Right atrium auricular region (tissue), 2 donors: ENCODE measurements around the gene TXNIP. TPM values are rescaled to one million over a fixed set of nuclear protein-coding genes. Genes with fewer than 3 reads are reported as not detected.
A peak's percentile ranks its signal among the peaks of the same experiment; 100 is the strongest.

ENCODE experiments used
- DNase-seq: peaks from one replicate; pipeline ENCODE4 v3.0.0-alpha.2; 2019; ENCODE audit warnings: low spot score
- H3K27ac ChIP-seq, 2 donors: fragments of 200-600 bp; sonication (generic); 1 replicate in 1 of 2; 2 replicates in 1 of 2; pipeline ENCODE4 v1.5.1; 2016 to 2019
- H3K27me3 ChIP-seq, 2 donors: fragments of 200-600 bp; sonication (generic); one replicate each; pipeline versions ENCODE4 v1.5.1 to v1.6.0; 2017 to 2019
- H3K36me3 ChIP-seq: fragments of 200-600 bp; sonication (generic); one replicate; pipeline ENCODE4 v1.5.1; 2016
- H3K4me1 ChIP-seq, 2 donors: fragments of 200-600 bp; sonication (generic); one replicate each; pipeline versions ENCODE4 v1.5.1 to v1.6.0; 2017 to 2019
- H3K4me3 ChIP-seq, 2 donors: fragments of 200-600 bp; sonication (generic); 1 replicate in 1 of 2; 2 replicates in 1 of 2; pipeline ENCODE4 v1.5.1; 2017 to 2019; ENCODE audit warnings: mild to moderate bottlenecking in 1 of 2, moderate library complexity in 1 of 2
- H3K9me3 ChIP-seq, 2 donors: fragments of 200-600 bp; sonication (generic); one replicate each; pipeline ENCODE4 v1.5.1; 2019
- total RNA-seq, 2 donors: library from RNA; depleted of rRNA; stranded (reverse); fragments of >200 nt; gene quantifications; one replicate each; pipeline ENCODE4 v1.1.0, GENCODE V29; 2016
- TF ChIP-seq, protein P1 (sequence below), 2 donors: fragments of 200-600 bp; sonication (generic); IDR thresholded peaks; one replicate each; pipeline ENCODE4 v1.5.1; 2019; ENCODE audit warnings: antibody characterized with exemption in 2 of 2

TXNIP gene
- total RNA-seq, 2 donors from 2014 or later, result 898 to 1,186 TPM

DNA sequence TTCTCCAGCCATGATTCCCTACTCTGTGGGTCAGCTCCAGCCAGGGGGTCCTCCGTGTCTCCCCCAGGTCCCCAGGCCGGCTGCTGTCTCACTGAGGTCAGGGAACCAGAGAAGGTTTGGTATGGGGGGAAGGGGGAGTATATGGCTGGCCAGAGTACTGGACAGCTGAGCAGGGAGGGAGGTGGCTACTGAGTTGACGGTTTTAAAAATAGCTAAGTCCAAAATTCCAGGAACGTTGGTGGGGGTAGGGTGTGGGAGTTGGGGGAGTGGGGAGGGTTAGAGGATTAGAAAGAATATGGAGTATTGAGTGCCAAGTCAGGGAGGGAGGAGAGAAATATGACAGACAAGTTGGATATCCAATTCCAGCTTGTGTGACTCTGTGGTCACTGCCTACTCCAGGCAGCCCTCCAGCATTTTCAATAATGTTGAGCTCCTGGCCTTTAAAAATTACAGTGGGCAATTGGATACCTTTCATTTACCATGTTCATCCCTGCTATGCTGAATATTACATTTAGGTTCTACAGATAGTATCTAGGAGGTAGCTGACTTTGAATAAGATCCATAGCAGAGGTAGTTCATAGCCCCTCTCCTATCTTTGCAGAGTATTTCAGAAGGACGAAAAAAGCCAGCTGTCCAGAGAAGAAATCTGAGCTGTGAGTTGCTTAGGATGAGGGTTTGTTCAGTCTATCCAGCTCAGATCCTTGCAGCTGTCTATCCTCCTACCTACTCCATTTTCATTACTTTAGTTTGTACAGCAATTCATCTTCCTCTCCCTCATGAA is 25.4 kb upstream of the TXNIP start, which contains the start of gene HJV:
TSS of gene HJV (minus strand) at position 114 of the 781 bp plus-strand sequence. CDS start 1,504 bp downstream, outside the sequence.
- no peaks in the 10 kb centered on the region for H3K27me3 ChIP-seq
- peak within 1 kb of the TSS; percentile 72 to 90 for H3K27ac ChIP-seq
- peak within 1 kb of the TSS; percentile 36 to 46 for H3K4me3 ChIP-seq
- no peaks in the 10 kb centered on the region for H3K36me3 ChIP-seq
- peaks cover 0 to 11% of the 10 kb centered on the region in 2 donors for H3K4me1 ChIP-seq
- H3K9me3 ChIP-seq, result no peaks in the 10 kb centered on the region
- TF ChIP-seq, protein P1, sequence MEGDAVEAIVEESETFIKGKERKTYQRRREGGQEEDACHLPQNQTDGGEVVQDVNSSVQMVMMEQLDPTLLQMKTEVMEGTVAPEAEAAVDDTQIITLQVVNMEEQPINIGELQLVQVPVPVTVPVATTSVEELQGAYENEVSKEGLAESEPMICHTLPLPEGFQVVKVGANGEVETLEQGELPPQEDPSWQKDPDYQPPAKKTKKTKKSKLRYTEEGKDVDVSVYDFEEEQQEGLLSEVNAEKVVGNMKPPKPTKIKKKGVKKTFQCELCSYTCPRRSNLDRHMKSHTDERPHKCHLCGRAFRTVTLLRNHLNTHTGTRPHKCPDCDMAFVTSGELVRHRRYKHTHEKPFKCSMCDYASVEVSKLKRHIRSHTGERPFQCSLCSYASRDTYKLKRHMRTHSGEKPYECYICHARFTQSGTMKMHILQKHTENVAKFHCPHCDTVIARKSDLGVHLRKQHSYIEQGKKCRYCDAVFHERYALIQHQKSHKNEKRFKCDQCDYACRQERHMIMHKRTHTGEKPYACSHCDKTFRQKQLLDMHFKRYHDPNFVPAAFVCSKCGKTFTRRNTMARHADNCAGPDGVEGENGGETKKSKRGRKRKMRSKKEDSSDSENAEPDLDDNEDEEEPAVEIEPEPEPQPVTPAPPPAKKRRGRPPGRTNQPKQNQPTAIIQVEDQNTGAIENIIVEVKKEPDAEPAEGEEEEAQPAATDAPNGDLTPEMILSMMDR (IDR thresholded peaks at IDR 0.05), result no peak
- DNase-seq, result no peak

DNA sequence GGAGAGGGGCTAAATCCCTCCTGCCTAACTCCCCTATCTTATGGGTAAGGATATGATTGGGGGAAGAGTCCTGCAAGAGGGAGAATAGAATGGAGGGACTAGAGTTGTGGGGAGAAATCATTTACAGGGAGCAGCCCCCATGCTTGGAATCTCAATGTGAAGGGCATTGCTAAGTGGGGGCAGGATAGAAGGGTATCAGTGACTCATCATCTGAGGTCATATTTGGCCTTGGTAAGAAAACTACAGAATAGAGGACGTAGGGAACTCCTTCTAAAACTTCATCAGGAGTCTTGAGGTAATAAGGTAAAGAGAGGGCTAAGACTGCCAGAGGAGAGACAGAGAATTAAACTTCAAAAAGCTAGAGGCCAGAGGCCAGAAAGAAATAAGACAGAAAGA is 24.7 kb upstream of the TXNIP start:
- H3K27ac ChIP-seq, result peak overlapping the region; percentile 72 to 90
- DNase-seq, result no peak
- H3K4me3 ChIP-seq, result peak overlapping the region; percentile 36 to 46
- H3K36me3 ChIP-seq, result no peaks in the 10 kb centered on the region
- TF ChIP-seq, protein P1 (IDR thresholded peaks at IDR 0.05), result no peak
- no peaks in the 10 kb centered on the region for H3K27me3 ChIP-seq
- no peaks in the 10 kb centered on the region for H3K9me3 ChIP-seq
- peaks cover 0 to 11% of the 10 kb centered on the region in 2 donors for H3K4me1 ChIP-seq

DNA sequence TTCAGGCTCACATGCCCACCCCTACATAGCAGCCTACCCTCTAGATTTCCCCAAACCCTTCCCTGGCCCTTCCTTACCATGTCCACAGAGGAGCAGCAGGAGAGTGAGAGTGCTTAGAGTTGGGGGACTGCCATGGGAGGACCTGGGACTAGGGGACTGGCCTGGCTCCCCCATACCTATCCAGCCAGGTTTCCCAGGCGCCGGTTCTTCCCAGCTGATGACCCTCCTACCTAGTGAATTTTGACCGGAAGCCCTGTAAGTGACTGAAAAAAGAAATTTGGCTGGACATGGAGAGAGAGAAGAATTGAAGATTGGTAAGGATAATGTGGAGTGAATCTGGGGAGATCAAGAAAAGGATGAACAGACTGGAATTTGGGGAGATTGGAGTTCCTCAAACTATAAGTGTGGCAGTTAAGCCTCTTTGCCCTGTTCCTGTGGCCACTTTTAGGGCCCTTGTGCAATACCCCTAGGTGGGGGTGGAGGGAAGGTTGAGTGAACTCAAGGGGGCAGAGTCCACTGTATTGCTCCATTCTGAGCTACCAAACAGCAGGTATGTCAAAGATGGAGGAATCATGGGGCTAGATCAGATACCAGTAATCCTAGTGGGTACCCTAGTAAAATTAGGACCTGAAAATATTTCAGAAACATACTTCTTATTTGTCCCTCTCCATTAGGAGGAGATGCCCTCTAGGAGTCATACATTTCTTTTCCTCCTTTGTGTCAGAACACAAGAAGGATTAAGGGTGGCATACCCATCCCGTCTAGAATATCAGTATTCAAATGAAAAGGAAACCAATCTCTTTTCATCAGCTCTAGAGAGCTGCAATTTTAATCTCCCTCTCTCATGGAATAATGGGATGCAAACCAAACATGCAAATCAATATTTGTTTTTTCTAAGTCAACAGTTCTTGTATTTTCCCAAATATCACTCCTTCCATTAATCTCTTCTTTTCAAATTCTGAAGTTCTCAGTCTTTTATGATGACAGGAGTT is 24.0 kb upstream of the TXNIP start:
- Histone ChIP-seq H3K36me3 (no peaks in the 10 kb centered on the region), H3K27me3 (no peaks in the 10 kb centered on the region), H3K27ac (peak overlapping the region; percentile 72 to 90), H3K4me1 (peaks cover 0 to 11% of the 10 kb centered on the region in 2 donors), H3K9me3 (no peaks in the 10 kb centered on the region), H3K4me3 (peak overlapping the region; percentile 36 to 46)
- no peak for DNase-seq
- TF ChIP-seq, protein P1 (IDR thresholded peaks at IDR 0.05), result peak in 1 of 2 donors; percentile 20

DNA sequence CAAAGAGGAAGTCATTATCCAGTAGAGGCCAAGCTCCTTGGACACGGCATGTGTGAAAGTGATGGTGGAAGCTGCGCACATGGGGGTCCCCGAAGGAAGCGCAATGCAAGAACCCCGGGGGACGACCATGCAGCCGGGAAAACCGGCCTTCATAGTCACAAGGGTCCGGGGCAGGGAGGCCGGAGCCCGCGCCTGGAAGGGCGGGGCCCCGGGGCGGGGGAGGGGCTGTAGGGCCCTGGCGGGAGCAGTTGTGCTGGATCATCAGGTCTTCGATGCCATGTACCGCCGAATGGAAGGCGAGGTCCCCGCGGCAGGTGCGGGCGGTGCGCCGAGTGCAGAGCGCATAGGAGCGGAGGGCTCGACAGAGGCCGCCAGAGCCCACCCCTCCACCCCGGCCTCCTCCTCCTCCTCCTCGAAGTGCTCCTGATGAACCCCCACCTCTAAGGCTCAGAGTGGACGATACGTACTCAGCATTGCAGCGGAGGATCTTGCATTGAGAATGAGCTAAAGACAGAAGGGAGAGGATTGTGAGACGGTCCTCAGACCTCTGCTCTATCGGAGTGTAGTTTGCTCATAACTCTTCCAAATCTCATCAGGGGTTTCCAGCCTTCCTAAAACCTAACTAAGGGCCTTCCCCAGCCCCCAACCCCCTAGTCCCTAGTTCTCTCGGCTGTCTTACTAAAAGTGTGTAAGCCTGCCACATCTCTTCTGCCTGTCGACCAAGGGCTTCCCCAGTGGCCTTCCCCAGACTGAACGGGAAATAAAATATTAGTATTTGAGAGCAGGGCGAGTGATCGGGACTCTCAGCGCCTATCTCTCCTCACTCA is 23.1 kb upstream of the TXNIP start:
- peak overlapping the region; percentile 72 to 90 for H3K27ac ChIP-seq

More for the DNA sequence above, 23.1 kb upstream of the TXNIP start:
- DNase-seq, result no peak
- TF ChIP-seq, protein P1 (IDR thresholded peaks at IDR 0.05), result no peak
- H3K27me3 ChIP-seq, result no peaks in the 10 kb centered on the region
- peaks cover 0 to 11% of the 10 kb centered on the region in 2 donors for H3K4me1 ChIP-seq
- no peaks in the 10 kb centered on the region for H3K9me3 ChIP-seq
- H3K36me3 ChIP-seq, result no peaks in the 10 kb centered on the region
- H3K4me3 ChIP-seq, result peak overlapping the region; percentile 36 to 46
